ENCODE data around the gene HOXC6. TPM values are rescaled to one million over a fixed set of nuclear protein-coding genes. Genes with fewer than 3 reads are reported as not detected.

Gene HOXC6
- total and polyA plus RNA-seq, 2 experiments from 2014 or later = not detected

GRCh38 chr12:53983950-53984572, 44.2 kb upstream of the HOXC6 start:
- peaks cover 5% of the 10 kb centered on the region; the same call in 2 of the 3 replicates for H3K9me3 Mint-ChIP-seq
- H3K79me2 ChIP-seq (replicated peaks; ENCODE audit: insufficient read depth) = no peaks in the 10 kb centered on the region

More at GRCh38 chr12:53983950-53984572, 44.2 kb upstream of the HOXC6 start:
- Histone ChIP-seq H3K27ac (ENCODE audit: low read depth) (no peak overlapping the region), H3K36me3 (ENCODE audit: insufficient read depth) (no peaks in the 10 kb centered on the region), H3K4me1 (ENCODE audit: insufficient read depth) (peaks cover 53% of the 10 kb centered on the region), H3K9me2 (ENCODE audit: insufficient read depth) (no peaks in the 10 kb centered on the region), H3K27me3 (ENCODE audit: insufficient read depth) (peaks cover 98% of the 10 kb centered on the region), H4K20me1 (replicated peaks; ENCODE audit: insufficient read depth) (peaks cover 40% of the 10 kb centered on the region), H3K4me3 (0 out of 2 replicates have a peak overlapping the region, but pooled peaks have one; percentile 2), H3K4me2 (peak overlapping the region; percentile 62; the same call in 1 of the 2 replicates), H3F3A (replicated peaks; ENCODE audit: low read depth) (peaks cover 48% of the 10 kb centered on the region), H2AFZ (no peak overlapping the region)
- Mint-ChIP-seq H3K4me3 (0 out of 3 replicates have a peak overlapping the region, but pooled peaks have one; percentile 26), H3K4me1 (peaks cover 27% of the 10 kb centered on the region), H3K27ac (no peak overlapping the region), H3K36me3 (ENCODE audit: low read depth) (no peaks in the 10 kb centered on the region; the same call in 2 of the 3 replicates), H3K27me3 (ENCODE audit: insufficient read depth, low read depth, poor library complexity) (peaks cover 100% of the 10 kb centered on the region)
- DNase-seq (ENCODE audit: low spot score) (no peak), ATAC-seq (peak; percentile 2; the same call in 1 of the 3 replicates)
- TF ChIP-seq ZNF462 (CRISPR knock-in tag; IDR thresholded peaks at IDR 0.05) (no peak), STAT1 (IDR thresholded peaks at IDR 0.05; ENCODE audit: unreplicated experiment) (no peak), EZH2 (IDR thresholded peaks at IDR 0.05; ENCODE audit: low read depth, unreplicated experiment) (peak; percentile 95), ZNF331 (CRISPR knock-in tag; IDR thresholded peaks at IDR 0.05; ENCODE audit: low read depth) (no peak), EZH2phosphoT487 (IDR thresholded peaks at IDR 0.05; ENCODE audit: unreplicated experiment) (peak; percentile 38)

Measured in GM23338 (cell line).